Measurements from ENCODE around the gene ITPR2.

Gene ITPR2

DNA sequence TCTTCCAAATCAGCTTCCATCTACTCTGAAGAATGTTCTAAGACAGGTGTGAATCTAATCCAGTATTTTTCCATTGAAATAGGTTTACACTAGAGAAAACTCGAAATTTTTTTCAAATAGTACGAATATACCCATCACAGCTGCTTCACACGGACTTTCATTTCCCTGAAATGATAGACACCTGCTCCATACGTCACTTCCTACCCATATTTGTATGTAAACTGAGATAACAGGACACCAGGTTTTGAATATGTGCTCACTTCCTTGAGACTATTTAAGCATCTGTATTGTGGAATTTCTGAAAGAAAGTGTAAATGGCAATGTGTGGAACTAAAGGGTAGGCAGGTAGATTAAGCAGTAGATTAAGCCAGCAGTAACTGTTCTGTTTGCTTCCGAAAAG lies 13.4 kb upstream of the ITPR2 start:
- H3K79me2 ChIP-seq (ENCODE audit: low read length), result no peaks in the 10 kb centered on the region
- H3K4me3 ChIP-seq (ENCODE audit: low read length), result peak overlapping the region; percentile 65
- H2AFZ ChIP-seq (ENCODE audit: low read depth, low read length), result peak overlapping the region; percentile 64
- H3K4me1 ChIP-seq (ENCODE audit: low read length), result peaks cover 18% of the 10 kb centered on the region
- no peaks in the 10 kb centered on the region for H3K27me3 ChIP-seq (ENCODE audit: low read depth, low read length)
- no peak for TF ChIP-seq EZH2phosphoT487 (IDR thresholded peaks at IDR 0.05; ENCODE audit: low read depth)
- TF ChIP-seq, protein P1, sequence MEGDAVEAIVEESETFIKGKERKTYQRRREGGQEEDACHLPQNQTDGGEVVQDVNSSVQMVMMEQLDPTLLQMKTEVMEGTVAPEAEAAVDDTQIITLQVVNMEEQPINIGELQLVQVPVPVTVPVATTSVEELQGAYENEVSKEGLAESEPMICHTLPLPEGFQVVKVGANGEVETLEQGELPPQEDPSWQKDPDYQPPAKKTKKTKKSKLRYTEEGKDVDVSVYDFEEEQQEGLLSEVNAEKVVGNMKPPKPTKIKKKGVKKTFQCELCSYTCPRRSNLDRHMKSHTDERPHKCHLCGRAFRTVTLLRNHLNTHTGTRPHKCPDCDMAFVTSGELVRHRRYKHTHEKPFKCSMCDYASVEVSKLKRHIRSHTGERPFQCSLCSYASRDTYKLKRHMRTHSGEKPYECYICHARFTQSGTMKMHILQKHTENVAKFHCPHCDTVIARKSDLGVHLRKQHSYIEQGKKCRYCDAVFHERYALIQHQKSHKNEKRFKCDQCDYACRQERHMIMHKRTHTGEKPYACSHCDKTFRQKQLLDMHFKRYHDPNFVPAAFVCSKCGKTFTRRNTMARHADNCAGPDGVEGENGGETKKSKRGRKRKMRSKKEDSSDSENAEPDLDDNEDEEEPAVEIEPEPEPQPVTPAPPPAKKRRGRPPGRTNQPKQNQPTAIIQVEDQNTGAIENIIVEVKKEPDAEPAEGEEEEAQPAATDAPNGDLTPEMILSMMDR (IDR thresholded peaks at IDR 0.05; ENCODE audit: low read depth, low read length), result no peak
- no peaks in the 10 kb centered on the region for H3K9me3 ChIP-seq (ENCODE audit: insufficient read depth, low read length)
- H3K4me2 ChIP-seq (ENCODE audit: low read length), result peak overlapping the region; percentile 81
- H3K9ac ChIP-seq (ENCODE audit: low read length), result peak overlapping the region; percentile 43
- no peaks in the 10 kb centered on the region for H4K20me1 ChIP-seq (ENCODE audit: insufficient read depth, low read length)
- H3K27ac ChIP-seq (ENCODE audit: low read length), result peak overlapping the region; percentile 67
- no peaks in the 10 kb centered on the region for H3K36me3 ChIP-seq (replicated peaks; ENCODE audit: low read depth, low read length)

DNA sequence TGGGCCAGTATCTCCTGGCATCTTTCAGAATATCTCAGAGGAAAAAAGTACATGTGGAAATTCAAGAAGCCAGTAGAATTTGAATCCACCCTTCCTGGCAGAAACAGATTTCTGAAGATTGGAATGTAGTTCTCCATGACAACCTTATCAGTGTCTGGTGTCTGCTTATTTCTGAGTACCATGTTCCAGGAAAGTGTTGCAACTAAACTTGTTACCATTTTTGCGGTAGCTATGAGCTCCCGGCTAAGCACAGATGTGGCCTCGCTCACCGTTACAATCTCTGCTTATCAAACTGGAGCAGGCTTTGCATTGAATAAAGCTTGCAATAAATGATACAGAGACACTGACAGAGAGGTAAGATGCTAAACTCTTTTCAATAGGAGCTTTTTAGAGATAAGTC lies 13.0 kb upstream of the ITPR2 start:
- H3K27me3 ChIP-seq (ENCODE audit: low read depth, low read length), result no peaks in the 10 kb centered on the region
- H4K20me1 ChIP-seq (ENCODE audit: insufficient read depth, low read length), result no peaks in the 10 kb centered on the region
- peak overlapping the region; percentile 65 for H3K4me3 ChIP-seq (ENCODE audit: low read length)
- peak overlapping the region; percentile 43 for H3K9ac ChIP-seq (ENCODE audit: low read length)
- H3K36me3 ChIP-seq (replicated peaks; ENCODE audit: low read depth, low read length), result no peaks in the 10 kb centered on the region
- H3K79me2 ChIP-seq (ENCODE audit: low read length), result no peaks in the 10 kb centered on the region
- peaks cover 18% of the 10 kb centered on the region for H3K4me1 ChIP-seq (ENCODE audit: low read length)
- peak overlapping the region; percentile 67 for H3K27ac ChIP-seq (ENCODE audit: low read length)
- peak overlapping the region; percentile 81 for H3K4me2 ChIP-seq (ENCODE audit: low read length)
- H3K9me3 ChIP-seq (ENCODE audit: insufficient read depth, low read length), result no peaks in the 10 kb centered on the region
- no peak for TF ChIP-seq EZH2phosphoT487 (IDR thresholded peaks at IDR 0.05; ENCODE audit: low read depth)
- TF ChIP-seq, protein P1 (IDR thresholded peaks at IDR 0.05; ENCODE audit: low read depth, low read length), result no peak
- peak overlapping the region; percentile 64 for H2AFZ ChIP-seq (ENCODE audit: low read depth, low read length)

DNA sequence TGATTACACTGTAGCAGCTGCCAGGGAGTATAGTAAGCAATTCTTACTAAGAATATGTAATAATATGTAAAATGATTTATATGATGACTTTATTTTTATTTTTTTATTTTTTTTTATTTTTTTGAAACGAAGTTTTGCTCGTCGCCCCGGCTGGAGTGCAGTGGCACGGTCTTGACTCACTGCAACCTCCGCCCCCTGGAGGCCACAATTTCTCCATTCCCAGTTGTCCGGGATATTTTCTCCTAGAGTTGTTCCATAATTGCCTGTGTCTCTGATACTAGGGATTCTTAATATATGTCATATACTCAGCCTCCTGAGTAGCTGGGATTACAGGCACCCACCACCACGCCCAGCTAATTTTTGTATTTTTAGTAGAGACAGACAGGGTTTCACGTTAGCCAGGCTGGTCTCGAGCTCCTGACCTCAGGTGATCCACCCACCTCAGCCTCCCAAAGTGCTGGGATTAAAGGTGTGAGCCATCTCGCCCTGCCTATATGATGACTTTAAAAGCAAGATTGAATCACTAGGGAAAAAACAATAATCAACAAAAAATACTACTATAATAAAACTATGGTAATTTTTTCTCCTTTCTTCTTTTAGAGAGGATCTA lies 12.2 kb upstream of the ITPR2 start:
- H3K9ac ChIP-seq (ENCODE audit: low read length), result no peak overlapping the region
- H3K27me3 ChIP-seq (ENCODE audit: low read depth, low read length), result no peaks in the 10 kb centered on the region
- H3K36me3 ChIP-seq (replicated peaks; ENCODE audit: low read depth, low read length), result no peaks in the 10 kb centered on the region
- no peak for TF ChIP-seq EZH2phosphoT487 (IDR thresholded peaks at IDR 0.05; ENCODE audit: low read depth)
- TF ChIP-seq, protein P1 (IDR thresholded peaks at IDR 0.05; ENCODE audit: low read depth, low read length), result peak; percentile 52
- peak overlapping the region; percentile 81 for H3K4me2 ChIP-seq (ENCODE audit: low read length)
- no peaks in the 10 kb centered on the region for H3K9me3 ChIP-seq (ENCODE audit: insufficient read depth, low read length)
- peak overlapping the region; percentile 39; the same call in 1 of the 2 replicates for H3K4me3 ChIP-seq (ENCODE audit: low read length)
- no peak overlapping the region for H2AFZ ChIP-seq (ENCODE audit: low read depth, low read length)
- H3K27ac ChIP-seq (ENCODE audit: low read length), result no peak overlapping the region
- no peaks in the 10 kb centered on the region for H4K20me1 ChIP-seq (ENCODE audit: insufficient read depth, low read length)
- peaks cover 18% of the 10 kb centered on the region for H3K4me1 ChIP-seq (ENCODE audit: low read length)
- H3K79me2 ChIP-seq (ENCODE audit: low read length), result no peaks in the 10 kb centered on the region

DNA sequence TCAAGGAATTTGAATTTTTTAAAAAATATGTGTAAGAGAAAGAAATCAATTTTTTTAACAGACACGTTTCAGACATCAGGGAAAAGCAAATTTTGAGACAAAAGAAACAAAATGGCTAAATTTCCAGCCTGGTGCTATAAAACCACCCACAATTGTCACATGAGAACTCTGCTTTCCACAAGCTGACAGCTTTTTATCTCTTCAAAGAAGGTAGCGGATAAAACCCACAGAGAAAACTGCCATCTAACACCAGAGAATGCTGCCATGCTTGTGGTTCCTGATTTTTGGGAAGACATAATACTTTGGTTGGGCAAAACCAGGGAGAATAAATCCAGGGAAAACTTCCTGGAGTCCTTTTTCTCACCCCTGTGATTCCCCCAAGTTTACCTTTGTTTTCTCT lies 10.3 kb upstream of the ITPR2 start:
- Histone ChIP-seq H3K9me3 (ENCODE audit: insufficient read depth, low read length) (no peaks in the 10 kb centered on the region), H3K4me3 (ENCODE audit: low read length) (no peak overlapping the region)

More for the DNA sequence above, 10.3 kb upstream of the ITPR2 start:
- Histone ChIP-seq H4K20me1 (ENCODE audit: insufficient read depth, low read length) (no peaks in the 10 kb centered on the region), H3K4me1 (ENCODE audit: low read length) (peaks cover 18% of the 10 kb centered on the region), H2AFZ (ENCODE audit: low read depth, low read length) (no peak overlapping the region), H3K36me3 (replicated peaks; ENCODE audit: low read depth, low read length) (no peaks in the 10 kb centered on the region), H3K79me2 (ENCODE audit: low read length) (no peaks in the 10 kb centered on the region), H3K27ac (ENCODE audit: low read length) (no peak overlapping the region), H3K9ac (ENCODE audit: low read length) (no peak overlapping the region), H3K4me2 (ENCODE audit: low read length) (no peak overlapping the region), H3K27me3 (ENCODE audit: low read depth, low read length) (no peaks in the 10 kb centered on the region)
- TF ChIP-seq EZH2phosphoT487 (IDR thresholded peaks at IDR 0.05; ENCODE audit: low read depth), result no peak
- TF ChIP-seq, protein P1 (IDR thresholded peaks at IDR 0.05; ENCODE audit: low read depth, low read length), result no peak

Data from OCI-LY3 (cell line).